Measurements from ENCODE around the gene GGTA1. TPM values are rescaled to one million over a fixed set of nuclear protein-coding genes. Genes with fewer than 3 reads are reported as not detected.

GGTA1 gene
- total RNA-seq, 1 experiment from 2014 or later, result not detected

GRCh38 chr9:121541256-121541655, 41.6 kb upstream of the GGTA1 start (continued):
- TF ChIP-seq ATF2 (CRISPR knock-in tag; IDR thresholded peaks at IDR 0.05; ENCODE audit: borderline replicate concordance, low read depth) (no peak), E2F5 (CRISPR knock-in tag; IDR thresholded peaks at IDR 0.05) (no peak), CREB1 (CRISPR knock-in tag; IDR thresholded peaks at IDR 0.05) (no peak), ZBTB43 (CRISPR knock-in tag; IDR thresholded peaks at IDR 0.05) (no peak), NFATC4 (CRISPR knock-in tag; IDR thresholded peaks at IDR 0.05) (no peak), ZNF317 (CRISPR knock-in tag; IDR thresholded peaks at IDR 0.05; ENCODE audit: borderline replicate concordance, low read depth) (no peak), AR (CRISPR knock-in tag; IDR thresholded peaks at IDR 0.05) (no peak)

- ChIA-PET POLR2A (no interaction called here), CTCF (interaction anchor here (0.5 to 2.7 kb wide), 17 partner anchors 8 to 433 kb away, joined by 3 to 10 read pairs (median 4); partner anchors contain the start of gene GGTA1)
- no peaks in the 10 kb centered on the region for H3K36me3 Mint-ChIP-seq
- peaks cover 2% of the 10 kb centered on the region; the same call in 1 of the 2 replicates for H3K4me1 Mint-ChIP-seq
- no peak for TF ChIP-seq TEAD4 (CRISPR knock-in tag; IDR thresholded peaks at IDR 0.05)
- TF ChIP-seq IRF1 (CRISPR knock-in tag; IDR thresholded peaks at IDR 0.05), result no peak
- TF ChIP-seq ZNF532 (CRISPR knock-in tag; IDR thresholded peaks at IDR 0.05; ENCODE audit: borderline replicate concordance), result no peak
- no peak for TF ChIP-seq ATF2 (CRISPR knock-in tag; IDR thresholded peaks at IDR 0.05; ENCODE audit: borderline replicate concordance, low read depth)
- TF ChIP-seq CDX4 (CRISPR knock-in tag; IDR thresholded peaks at IDR 0.05; ENCODE audit: borderline replicate concordance), result no peak
- no peak for TF ChIP-seq CREB1 (CRISPR knock-in tag; IDR thresholded peaks at IDR 0.05)
- no peak for TF ChIP-seq ZNF512 (CRISPR knock-in tag; IDR thresholded peaks at IDR 0.05; ENCODE audit: borderline replicate concordance)
- no peak for TF ChIP-seq ZNF138 (CRISPR knock-in tag; conservative IDR thresholded peaks at IDR 0.05)
- no peak for TF ChIP-seq KAT7 (CRISPR knock-in tag; IDR thresholded peaks at IDR 0.05; ENCODE audit: borderline replicate concordance)
- TF ChIP-seq ATF1 (CRISPR knock-in tag; IDR thresholded peaks at IDR 0.05), result no peak
- TF ChIP-seq SMAD3 (CRISPR knock-in tag; IDR thresholded peaks at IDR 0.05; ENCODE audit: borderline replicate concordance), result no peak
- TF ChIP-seq FOXK1 (CRISPR knock-in tag; IDR thresholded peaks at IDR 0.05), result no peak
- no peak for TF ChIP-seq RELA (CRISPR knock-in tag; IDR thresholded peaks at IDR 0.05; ENCODE audit: borderline replicate concordance)
- DNase-seq (ENCODE audit: low spot score) (peak; percentile 36), ATAC-seq (peak; percentile 96)
- no peaks in the 10 kb centered on the region for H3K9me3 Mint-ChIP-seq
- no peak overlapping the region for H3K4me3 Mint-ChIP-seq
- H3K27ac Mint-ChIP-seq, result no peak overlapping the region
- H3K27me3 Mint-ChIP-seq (ENCODE audit: low read depth), result peaks cover 4% of the 10 kb centered on the region; the same call in 1 of the 2 replicates
These were observed 38.6 kb upstream of the GGTA1 start for GRCh38 chr9:121538221-121538620.
